DLD1 (cell line): ENCODE data around the gene MAPK8IP2.
"Not testable (repeated sequence)": the region's sequence is repeated elsewhere in the genome, so short reads cannot be mapped to it uniquely, and the experiment has no call there.

ENCODE experiments used
- in situ Hi-C: cut with HindIII; loops from 2 replicates; pipeline ENCODE4 v1.10.0; 2017; ENCODE audit warnings: low sequenced_read_pairs

The MAPK8IP2 gene

DNA sequence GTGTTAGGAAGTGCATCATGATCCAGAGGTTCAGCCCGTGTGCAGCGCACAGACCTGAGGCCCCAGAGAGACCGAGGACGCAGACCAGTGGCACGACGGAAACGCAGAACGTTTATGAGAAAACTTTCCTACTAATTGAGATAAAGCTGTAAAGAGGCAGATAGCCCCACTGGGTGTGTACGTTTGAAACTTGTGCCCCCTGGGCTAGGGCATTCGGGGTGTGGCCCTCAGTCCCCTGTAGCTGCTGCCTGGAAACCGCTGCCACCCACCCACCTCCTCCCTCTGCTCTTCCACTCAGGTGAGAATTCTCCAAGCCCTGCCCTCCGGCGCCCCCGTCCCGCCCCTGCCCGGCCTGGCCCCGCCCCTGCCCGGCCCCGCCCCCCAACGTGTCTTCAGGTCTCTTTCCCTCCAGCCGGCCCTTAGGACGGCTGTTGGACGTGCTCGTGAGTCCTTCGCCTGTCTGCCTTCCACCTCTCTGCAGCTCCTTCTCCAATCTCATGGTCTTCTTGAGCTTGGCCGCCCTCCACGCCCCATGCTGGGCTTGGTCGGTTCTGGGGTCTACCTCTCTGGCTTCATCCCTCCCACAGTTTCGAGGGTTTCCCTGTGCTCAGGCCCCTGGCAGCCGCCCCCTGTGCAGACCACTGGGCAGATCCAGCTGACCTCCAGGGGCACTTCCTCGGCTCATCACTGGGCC is 12.1 kb downstream of the MAPK8IP2 start:
- in situ Hi-C loops = no loop called here

- in situ Hi-C loops = no loop called here
Observed at GRCh38 chr22:50613291-50613981, 12.8 kb downstream of the MAPK8IP2 start.

DNA sequence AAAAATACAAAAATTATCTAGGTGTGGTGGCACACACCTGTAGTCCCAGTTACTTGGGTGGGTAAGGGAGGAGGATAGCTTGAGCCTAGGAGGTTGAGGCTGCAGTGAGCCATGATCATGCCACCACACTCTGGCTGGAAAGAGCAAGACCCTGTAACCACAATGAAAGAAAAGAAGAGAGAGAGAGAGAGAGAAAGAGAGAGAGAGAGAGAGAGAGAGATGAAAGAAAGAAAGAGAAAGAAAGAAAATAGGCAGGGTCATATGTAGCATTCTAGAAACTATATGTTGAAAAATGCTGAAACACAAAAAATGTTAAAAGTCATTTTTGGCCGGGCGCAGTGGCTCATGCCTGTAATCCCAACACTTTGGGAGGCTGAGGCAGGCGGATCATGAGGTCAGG is 13.7 kb downstream of the MAPK8IP2 start:
- in situ Hi-C loops = not testable (repeated sequence)

DNA sequence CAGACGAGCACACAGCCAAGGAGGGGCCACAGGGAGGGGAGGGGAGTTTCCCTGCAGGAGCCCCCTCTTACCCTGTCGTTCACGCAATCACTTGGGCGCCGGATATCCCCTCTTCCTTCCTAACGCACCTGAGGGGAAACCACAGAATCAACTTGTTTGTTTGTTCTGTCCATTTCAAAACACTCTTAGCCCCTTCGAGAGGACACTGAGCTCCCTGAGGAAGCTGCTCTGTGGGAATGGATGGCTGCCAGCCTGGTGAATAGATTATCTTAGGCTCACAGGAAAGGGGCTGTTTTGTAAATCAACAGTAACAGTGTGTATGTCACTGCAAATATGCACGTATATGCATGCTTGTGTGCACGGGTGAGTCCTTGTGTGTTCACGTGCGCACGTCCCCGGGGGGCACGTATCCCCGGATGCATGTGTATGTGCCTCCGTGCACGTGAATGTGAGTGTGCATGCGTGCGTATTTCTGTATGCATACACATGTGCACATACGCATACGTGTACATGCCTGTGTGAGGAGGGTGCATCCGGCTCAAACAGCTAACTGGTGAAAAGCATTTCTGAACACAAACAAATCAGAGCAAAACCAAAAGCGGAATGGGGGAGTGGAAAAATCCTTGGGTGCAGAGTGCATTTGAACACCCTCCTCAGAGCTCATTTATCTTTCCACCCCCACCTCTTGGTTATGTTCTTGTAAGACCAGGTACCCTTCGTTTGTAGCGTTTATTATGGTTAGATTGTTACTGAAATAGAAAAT is 20.2 kb downstream of the MAPK8IP2 start:
- in situ Hi-C loops = no loop called here

DNA sequence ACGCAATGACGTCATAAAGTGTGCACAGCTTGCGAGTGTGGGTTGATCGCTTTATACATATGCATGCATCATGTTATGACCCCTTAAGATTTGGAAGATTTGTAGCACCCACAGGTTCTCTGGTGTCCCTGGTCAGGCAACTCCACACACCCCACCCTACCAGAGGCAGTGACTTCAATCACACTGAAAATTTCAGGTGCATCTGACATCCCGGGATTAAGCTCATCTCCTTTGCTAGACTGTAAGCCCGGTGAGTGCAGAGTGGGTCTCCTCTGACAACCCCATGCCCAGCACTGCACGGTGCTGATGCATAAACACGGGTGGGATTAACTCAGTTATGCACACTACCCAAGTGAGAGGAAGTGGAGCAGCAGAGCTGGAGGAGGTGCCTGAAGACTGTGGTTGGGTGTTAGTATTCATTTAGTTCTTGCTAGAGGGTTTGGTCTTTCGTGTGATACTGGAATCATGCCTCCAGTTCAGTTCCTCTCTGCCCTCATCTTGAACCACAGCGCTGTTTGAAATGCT is 20.8 kb downstream of the MAPK8IP2 start:
- in situ Hi-C loops = no loop called here

DNA sequence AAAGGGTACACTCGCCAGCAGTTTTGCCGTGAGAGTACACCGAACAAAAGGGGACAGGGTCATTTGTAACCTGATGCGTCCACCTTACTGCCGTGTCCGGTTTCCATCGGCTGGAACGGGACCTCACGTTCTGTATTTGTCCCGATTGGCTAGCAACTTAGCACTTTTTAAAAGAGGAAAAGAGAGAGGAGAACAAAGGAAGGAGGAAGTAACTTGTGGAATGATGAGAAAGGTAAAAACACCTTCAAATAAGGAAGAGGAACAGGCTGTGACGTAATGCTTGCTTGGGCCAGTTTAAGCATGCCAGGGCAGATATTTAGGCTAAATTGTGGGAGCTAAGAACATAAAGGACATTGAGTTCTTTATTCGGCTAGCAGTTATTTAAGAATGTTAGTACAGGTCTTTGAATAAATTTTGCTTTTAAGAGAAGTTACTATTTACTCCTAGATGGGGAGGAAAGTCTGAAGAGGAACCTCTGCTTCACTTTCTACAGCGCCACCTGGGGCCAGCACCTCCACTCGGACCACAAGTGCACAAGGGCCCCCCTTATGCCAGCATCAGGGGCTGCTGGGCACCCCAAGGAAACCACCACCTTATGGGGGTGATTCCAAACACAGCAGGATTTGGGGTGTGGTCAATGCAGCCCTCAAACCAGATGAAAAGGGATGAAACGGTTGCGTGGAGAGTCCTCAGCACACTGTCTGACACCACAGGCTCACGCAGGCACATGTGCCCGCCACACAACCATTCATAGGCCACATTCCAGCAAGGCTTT is 21.5 kb downstream of the MAPK8IP2 start:
- in situ Hi-C loops = no loop called here

- in situ Hi-C loops = no loop called here
Observed at GRCh38 chr22:50622723-50623327, 22.2 kb downstream of the MAPK8IP2 start.

- in situ Hi-C loops = no loop called here
Observed at GRCh38 chr22:50624347-50625130, 23.9 kb downstream of the MAPK8IP2 start.

GRCh38 chr22:50625131-50625567 is 24.6 kb downstream of the MAPK8IP2 start:
- in situ Hi-C loops = no loop called here

DNA sequence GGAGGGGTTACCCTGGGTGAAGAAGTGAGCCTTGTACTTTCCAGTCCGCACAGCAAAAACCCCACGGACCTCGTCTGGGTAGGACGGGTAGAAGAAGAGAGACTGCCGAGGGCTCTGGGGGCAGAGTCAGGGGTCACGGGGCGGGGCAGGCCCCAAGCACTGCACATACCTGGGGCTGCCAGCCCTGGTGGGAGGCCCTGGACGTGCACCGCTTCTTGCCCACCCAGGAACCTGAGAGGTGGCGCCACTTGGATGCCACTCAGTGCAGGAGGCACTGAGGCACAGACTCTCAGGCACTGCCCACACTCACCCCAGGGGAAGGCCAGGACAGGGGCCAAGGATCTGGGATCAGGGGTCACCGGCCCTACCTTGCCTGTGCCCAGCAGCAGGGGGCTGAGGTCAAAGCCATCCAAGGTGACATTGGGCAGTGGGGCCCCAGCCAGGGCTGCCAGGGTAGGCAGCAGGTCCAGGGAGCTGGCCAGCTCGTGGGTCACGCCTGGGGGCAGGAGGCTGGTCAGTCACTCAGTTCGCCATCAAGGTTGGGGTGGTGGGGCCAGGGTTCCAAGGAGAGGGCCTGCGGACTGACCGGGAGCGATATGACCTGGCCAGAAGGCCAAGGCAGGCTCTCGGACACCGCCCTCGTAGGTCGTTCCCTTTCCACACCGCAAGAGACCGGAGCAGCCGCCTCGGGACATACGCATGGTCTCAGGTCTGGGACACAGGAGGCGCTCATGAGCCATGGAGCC is 25.1 kb downstream of the MAPK8IP2 start:
- in situ Hi-C loops = no loop called here

DNA sequence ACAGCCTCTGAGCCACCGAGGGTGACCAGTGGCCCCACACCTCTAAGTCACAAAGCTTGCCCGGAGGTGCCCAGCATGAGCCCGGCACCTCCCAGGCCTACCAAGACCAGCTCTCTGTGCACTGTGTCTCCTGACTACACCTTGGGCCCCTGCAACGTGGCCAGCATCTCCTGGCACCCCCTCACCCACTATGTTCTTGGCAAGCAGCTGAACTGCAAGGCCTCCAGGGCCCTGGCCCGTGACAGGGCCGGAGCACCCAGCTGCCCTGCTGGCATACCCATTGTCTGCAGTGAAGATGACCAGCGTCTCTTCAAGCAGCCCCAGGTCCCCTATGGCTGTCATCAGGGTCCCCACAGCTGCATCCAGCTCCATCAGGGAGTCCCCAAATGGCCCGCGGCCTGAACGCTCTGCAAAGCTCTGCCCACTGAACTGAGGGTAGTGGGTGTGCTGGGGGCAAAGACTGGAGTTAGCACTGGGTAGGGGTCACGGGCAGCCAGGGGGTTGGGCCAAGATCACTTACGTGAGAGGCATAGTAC is 25.8 kb downstream of the MAPK8IP2 start:
- in situ Hi-C loops = no loop called here

GRCh38 chr22:50626850-50627641 is 26.5 kb downstream of the MAPK8IP2 start:
- in situ Hi-C loops = no loop called here

- in situ Hi-C loops = no loop called here
Observed at GRCh38 chr22:50627642-50628542, 27.3 kb downstream of the MAPK8IP2 start, which contains the start of gene ARSA. ARSA (minus strand) TSS chr22:50628152; CDS start chr22:50627779, 373 bp downstream.

- in situ Hi-C loops = no loop called here
Observed at GRCh38 chr22:50628543-50629134, 28.0 kb downstream of the MAPK8IP2 start.

GRCh38 chr22:50630376-50630775 is 29.8 kb downstream of the MAPK8IP2 start:
- in situ Hi-C loops = no loop called here

DNA sequence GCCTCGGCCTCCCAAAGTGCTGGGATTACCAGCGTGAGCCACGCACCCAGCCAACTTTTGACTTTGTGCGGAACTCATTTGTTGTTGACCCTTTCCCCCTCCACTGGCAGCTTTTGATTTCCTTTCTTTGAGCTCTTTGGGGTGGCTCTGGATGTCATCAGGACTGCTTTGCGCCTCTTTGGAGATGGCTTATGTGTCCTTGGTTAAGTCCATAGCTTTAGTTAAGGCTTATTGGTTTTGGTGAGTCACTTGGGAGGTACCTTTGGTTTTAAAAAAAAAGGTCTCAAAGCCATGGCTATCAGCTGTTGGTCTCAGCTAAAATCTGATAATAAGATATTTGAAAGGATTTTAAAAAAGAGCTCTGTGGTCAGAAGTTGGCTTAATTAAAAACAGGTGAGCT is 32.5 kb downstream of the MAPK8IP2 start:
- in situ Hi-C loops = no loop called here
